ENCODE results near the gene VPS11.

DNA sequence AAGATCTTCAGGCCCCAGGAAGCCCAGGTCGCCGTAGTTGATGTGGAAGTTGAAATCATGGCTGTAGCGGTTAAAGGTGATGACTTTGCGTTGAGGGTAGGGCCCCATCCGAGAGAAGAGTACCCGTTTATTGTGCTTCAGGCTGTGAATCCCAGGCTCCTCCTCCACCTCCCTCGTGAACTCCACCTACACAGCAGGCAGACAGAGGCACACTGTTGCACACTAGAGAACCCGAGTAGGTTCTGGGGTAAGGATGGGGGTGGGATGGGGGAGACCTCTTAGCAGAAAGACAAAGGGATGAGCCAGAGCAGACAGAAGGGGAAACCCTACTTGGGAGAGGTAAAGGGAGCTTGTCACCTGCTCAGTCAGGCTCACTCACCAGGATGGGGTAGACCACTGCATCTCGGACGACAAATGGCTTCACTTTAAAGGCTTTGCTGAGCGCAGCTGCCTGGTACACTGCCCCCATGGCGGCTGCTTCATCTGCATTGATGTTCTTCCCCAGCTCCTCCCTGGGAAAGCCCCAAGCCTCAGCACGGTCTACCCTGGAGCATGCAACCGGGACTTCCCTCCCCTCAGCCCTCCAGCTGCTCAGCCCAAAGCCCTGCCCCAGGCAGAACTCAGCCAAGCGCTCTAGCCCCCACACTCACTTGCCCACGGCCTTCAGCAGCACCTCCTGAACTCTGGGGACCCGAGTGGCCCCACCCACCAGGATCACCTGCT is 16.0 kb upstream of the VPS11 start:
- TF ChIP-seq, protein P1, sequence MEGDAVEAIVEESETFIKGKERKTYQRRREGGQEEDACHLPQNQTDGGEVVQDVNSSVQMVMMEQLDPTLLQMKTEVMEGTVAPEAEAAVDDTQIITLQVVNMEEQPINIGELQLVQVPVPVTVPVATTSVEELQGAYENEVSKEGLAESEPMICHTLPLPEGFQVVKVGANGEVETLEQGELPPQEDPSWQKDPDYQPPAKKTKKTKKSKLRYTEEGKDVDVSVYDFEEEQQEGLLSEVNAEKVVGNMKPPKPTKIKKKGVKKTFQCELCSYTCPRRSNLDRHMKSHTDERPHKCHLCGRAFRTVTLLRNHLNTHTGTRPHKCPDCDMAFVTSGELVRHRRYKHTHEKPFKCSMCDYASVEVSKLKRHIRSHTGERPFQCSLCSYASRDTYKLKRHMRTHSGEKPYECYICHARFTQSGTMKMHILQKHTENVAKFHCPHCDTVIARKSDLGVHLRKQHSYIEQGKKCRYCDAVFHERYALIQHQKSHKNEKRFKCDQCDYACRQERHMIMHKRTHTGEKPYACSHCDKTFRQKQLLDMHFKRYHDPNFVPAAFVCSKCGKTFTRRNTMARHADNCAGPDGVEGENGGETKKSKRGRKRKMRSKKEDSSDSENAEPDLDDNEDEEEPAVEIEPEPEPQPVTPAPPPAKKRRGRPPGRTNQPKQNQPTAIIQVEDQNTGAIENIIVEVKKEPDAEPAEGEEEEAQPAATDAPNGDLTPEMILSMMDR (IDR thresholded peaks at IDR 0.05; ENCODE audit: low read depth, low read length), result no peak
- TF ChIP-seq EZH2phosphoT487 (IDR thresholded peaks at IDR 0.05; ENCODE audit: low read depth), result no peak

All from OCI-LY3 (cell line).